Measurements from ENCODE around the gene C2CD4C.

The C2CD4C gene

DNA sequence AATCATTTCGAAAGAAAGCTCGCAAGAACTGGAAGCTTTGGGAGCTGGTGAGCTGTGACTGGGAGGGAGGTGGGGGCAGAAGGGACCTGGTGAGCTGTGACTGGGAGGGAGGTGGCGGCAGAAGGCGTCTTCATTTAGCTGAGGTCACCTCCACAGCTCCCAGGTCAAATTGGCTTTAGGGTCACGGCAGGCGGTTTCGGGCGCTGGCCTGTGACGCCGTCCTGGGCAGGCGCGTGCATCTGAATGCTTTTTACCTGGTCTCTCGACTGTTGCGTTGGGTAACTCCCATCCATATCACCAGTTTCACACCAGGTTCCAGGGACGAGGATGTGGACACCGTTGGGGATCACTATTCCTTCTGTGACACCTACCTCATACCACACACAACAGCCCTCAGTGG lies 29.2 kb downstream of the C2CD4C start:
- DNase-seq, result no peak

GRCh38 chr19:378706-379105 lies 30.2 kb downstream of the C2CD4C start:
- DNase-seq, result no peak

DNA sequence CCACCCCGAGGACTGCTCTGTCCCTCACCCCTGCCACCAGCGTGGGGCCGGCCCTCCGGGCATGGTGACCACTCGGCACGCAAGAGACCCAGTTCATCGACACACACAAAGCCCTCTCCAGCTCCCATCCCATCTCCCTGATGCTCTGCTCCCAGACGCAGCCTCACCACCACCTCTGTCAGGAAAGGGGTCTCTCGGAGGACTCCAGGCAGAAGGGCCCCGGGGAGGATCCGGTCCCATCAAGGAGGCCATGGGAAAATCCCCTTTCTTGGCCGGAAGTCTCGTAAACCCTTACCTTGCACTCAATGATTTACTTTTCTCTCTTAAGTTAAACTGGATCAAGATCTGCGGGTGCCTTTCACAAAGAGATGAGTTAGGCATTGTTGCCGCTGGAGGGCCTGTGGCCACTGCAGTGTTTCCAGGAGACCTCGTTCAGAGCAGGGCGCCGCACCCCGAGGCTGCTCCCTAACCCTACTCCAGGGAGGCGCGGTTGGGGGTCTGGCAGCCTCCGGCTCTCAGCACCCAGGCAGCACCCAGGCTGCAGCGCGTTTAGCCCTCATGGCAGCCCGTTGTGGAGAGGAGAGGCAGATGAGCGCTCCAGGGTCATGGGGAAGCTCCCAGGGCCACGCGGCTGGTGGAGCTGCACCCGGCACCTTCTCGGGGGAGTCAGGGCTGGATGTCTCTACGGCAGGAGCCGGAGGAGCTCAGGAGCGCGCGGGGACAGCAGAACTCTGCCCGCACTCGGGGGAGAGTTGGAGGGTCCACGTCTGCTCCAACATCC lies 31.0 kb downstream of the C2CD4C start:
- no peak for DNase-seq

DNA sequence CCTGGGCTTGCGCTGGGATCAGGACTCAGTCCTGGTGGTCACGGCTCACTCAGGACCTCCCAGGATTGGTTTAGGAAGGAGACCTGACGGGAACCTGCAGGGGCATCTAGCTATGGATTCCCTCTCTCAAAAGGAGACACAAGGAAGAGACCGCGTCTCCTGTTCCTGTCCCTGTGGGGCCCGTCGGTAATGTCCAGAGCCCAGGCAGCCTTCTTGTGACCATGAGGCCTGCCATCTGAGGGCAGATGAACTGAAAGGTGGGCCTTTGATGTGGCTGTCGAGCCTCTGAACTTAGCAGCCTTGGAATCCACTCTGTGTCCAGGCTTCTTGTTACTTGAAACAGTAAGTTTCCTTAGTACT lies 32.9 kb downstream of the C2CD4C start:
- DNase-seq, result no peak

GRCh38 chr19:375395-376110 lies 33.4 kb downstream of the C2CD4C start:
- no peak for DNase-seq

GRCh38 chr19:374886-375235 lies 34.1 kb downstream of the C2CD4C start:
- DNase-seq, result no peak

- DNase-seq, result no peak
Observed at GRCh38 chr19:374183-374885, 34.6 kb downstream of the C2CD4C start.

DNA sequence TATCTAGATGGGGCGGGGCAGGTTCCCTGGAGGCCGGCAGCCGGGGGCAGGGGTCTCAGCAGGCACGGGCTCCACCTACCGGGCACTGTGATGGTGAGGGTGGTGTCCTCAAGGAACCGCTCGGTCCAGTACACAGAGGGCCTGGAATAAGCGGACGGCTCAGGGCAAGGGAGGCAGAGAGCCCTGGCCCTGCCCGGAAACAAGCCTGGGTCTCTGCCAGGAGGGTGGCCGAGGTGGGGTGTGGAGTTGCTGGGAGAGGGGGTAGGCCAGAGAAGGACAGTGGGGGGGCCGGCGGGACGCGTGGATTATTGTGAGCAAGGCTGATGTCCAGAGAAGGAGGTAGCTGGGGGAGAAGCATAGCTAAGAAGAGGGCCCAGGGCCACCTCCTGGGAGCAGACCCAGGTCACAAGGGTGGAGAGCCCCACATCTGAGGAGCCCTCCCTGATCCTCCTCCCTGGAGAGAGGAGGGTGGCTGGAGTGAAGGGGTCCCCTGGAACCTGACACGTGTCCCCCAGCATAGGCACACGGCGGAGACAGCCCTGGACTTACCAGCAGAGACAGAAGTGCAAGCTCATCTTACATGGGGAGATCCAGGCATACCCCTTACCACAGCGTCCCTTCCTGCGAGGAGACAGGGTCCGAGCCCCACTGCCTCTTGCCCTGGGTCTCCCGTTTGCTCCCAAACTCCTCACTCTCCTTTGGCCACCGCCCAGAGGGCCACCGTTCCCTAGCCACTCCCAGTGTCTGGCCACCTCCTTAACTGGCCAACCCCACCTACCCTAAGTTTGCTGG lies 35.4 kb downstream of the C2CD4C start:
- DNase-seq, result no peak

DNA sequence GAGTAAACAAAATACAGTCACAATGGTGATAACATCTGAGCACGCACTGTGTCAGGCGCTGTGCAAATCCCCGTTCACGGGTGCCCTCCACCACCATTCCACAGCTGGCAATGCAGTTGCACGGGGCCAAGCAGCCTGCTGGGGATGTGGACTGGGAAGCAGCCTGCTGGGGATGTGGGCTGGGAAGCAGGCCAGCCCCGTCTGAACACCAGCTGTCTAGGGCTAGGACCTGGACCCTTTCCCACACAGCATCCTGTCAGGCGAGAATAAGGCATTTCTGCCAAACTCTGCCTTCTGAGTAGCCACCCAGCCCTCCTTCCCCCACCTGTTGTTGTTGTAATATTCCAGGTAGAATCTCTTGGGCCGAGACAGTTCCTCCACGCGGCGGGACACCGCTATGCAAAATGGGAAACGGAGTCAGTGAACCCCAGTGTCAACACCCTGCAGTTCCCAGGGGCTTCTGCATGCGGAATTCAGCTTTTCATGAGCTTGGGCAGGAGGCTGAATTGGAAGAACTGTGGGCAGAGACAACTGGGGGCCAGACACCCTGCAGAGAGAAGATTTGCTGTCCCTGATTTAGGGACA lies 36.5 kb downstream of the C2CD4C start:
- no peak for DNase-seq

GRCh38 chr19:371501-372168 lies 37.3 kb downstream of the C2CD4C start:
- DNase-seq, result no peak

DNA sequence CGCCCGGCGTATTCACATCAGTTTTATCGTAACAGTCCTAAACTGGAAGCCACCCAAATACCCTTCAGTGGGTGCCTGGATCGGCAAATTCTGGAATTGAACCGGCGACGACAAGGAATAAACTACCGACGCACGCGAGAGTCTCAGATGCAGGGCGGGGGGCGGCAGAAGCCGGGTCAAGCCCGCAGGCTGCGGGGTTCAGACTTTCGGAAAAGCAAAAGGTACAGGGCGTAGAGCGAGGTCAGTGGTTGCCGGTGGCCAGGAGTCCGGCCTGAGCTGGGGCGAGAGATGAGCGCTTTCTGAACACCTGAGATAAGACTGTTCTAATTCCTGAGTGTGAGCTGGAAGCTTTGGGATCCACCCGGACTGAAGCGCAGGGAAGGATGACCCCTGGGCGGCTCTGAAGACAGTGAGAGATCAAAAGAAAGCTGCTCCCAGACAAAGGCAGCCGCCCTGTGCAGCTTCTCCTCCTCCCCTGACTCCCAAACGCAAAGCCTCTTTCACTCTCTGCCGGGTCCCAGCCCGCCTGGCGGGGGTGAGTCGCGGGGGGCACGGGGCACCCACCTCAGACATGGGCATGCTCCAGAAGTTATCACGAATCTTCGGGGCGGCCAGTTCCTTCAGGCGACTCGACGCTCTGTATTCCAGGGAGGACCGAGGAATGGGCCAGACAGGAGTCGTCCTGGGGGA lies 38.2 kb downstream of the C2CD4C start:
- DNase-seq, result no peak

DNA sequence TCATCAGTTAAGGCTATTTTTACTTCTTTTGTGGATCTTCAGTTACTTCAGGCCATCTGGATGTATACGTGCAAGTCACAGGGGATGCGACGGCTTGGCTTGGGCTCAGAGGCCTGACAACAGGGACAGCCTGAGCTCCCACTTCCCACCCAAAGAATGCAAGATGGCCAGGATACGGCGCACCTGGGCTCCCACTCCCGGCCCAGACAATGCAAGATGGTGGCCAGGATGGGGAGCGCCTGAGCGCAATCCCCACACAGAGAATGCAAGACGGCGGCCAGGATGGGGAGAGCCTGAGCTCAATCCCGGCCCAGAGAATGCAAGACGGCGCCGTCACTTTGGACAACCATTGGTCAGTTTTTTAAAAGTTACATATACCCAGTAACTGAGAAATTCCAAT lies 39.1 kb downstream of the C2CD4C start:
- DNase-seq, result no peak

- DNase-seq, result no peak
Observed at GRCh38 chr19:369256-369655, 39.7 kb downstream of the C2CD4C start.

DNA sequence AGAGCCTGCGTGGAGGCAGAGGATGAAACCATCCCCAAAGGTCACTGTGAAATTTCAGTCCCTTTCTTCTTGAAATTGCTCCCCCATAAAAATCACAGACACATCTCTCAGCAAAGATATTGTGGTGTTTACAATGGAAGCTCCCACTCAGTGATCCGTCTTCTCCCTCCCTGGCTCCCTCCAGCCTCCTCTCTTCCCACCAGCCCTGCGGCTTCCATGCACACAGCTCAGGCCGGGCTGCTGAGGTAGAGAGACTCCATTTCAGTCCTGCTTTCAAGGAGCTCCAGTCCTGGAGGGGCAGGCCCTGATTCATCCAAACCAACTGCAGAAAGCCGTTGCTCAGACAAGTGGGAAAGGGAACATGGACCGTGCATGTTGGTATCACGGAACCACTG lies 40.3 kb downstream of the C2CD4C start:
- no peak for DNase-seq

DNA sequence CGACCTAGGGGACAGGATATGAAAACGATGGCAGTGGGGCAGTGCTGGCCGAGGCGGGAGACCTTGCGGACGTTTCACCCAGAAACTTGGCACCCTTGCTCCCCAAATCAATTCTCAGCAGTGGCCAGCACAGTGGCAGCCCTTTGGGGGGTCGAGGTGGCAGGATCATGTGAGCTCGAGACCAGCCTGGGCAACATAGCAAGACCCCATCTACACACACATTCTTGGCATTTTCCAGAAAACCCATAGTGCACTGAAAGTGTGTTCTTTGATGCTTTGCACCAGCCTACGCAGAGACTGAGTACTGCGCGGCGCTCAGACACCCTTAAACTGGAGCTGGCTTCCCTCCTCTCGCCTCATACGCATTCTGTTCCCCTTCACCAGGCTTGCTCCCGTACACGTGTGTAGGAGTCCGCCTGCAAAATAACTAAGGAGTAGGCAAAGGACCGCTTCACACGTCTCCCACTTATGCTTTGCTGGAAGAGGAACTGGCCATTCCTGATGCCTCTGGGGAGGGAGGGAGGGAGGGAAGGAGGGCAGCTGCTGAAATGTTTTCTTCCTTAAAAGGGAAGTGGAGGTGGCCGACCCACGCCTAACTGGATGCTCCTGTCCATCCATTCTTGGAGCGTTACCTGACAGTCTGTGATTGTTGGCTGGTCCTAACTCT lies 40.9 kb downstream of the C2CD4C start:
- DNase-seq, result no peak

DNA sequence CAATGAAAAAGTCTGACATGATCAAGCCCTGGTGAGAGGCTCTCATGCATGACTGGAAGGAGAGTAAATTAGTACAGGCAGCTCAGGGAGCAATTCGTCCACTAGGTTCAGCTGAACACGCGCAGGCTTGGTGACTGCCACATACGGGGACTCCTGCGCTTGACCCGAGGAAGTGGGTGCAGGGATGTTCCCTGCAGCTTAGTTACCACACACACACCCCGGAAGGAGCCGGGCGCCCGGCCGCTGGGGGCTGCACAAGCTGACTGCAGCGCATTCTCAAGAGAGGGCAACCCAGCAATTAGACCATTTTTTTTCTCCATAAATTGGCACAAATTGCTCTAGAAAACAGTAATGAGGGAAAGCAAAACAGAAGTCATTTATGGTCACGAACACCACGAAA lies 41.4 kb downstream of the C2CD4C start:
- DNase-seq, result no peak

DNA sequence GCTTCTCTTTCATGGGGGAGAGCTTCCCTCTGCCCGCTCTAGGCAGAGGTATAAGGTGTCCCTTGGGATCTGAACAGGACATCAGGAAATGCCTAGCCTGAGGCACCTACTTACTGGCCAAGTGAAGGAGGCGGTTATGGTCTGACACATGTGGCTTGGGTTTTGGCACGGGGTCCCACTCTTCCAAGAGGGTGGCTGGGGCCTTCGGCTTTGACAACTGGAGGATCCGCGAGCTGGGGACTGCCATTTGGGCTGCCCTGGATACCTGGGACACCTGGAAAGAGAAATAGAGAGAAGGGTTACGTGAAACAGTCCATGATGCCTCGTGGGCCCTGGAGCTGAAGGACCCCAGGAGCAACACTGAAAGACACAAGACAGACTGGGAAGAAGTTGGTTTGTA lies 42.0 kb downstream of the C2CD4C start:
- no peak for DNase-seq

DNA sequence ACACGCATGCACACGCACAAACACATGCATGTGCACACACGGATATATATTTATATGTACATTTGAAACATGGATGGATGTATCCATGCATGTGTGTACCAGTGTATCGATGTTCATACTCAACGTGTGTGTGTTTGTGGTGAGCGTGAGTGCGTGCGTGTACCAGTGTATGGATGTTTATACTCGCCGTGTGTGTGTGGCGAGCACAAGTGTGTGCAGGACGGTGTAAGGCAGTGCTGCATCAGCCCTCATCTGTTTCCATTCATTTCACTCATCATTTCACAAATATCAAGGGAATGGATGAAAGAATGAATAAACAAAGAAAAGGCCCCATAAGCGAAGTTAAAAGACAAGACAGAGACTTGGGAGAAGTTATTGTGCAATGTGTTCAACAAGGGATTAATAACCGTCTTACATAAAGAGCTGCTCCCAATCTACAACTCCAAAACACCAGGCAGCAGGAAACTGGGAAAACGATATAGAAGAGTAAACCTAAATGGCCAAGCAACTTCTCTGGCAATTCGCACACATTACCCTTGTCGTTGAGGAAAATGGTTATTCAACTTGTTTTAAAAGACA lies 42.7 kb downstream of the C2CD4C start:
- DNase-seq, result no peak

DNA sequence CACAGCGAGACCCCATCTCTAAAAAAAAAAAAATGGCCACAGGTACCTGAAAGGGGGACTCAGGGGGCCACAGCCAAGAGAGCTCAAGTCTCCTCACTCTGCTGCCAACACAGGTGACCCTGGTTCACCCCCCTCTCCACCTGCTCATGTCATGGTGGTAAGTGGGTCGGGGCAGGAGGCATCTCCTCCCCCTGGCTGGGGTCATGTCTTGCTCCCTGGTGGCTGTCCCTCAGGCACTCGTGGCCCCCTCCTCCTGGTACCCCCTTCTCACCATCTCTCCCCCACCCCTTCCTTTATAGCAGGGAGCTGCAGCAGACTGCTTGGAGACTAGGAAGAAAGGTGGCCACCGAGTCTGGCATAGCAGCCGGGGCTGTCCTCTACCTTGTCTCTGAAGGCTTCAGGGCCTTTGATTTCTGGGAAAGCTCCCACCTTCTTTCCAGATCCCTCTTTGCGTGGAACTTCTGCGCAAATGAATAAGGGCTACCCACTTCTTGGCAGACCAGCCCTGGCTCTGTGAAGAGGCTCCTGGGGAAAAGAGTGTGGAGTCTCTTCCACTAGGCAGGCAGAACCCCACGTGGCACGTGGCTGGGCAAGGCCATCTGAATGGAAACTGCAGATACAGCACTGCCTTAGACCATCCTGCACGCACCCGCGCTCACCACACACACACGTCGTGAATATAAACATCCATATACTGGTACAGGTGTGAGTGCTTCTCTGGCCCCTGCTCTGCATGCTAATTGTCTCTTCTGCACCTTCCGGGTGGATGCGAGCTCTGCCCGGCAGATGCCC lies 44.3 kb downstream of the C2CD4C start:
- DNase-seq, result no peak

- no peak for DNase-seq
Observed at GRCh38 chr19:362683-363082, 46.3 kb downstream of the C2CD4C start.
